Endothelial cell of umbilical vein (primary cell): Measurements from ENCODE around the gene CBX5. TPM values are rescaled to one million over a fixed set of nuclear protein-coding genes. Genes with fewer than 3 reads are reported as not detected.

ENCODE experiments used
- BruUV-seq: library from RNA; stranded (reverse); fragments of 400-500 nt; replicated peaks from 2 replicates; lab custom pipeline; 2021; lab: Mats Ljungman, UMichigan
- CTCF ChIA-PET: fragments of 300-600, 350-600 bp; sonication (Branson Sonifier 250); formaldehyde crosslinking; loops from one replicate; lab custom pipeline; 2021; ENCODE audit warnings: antibody characterized with exemption, inconsistent platforms; lab: Charles Lee
- POLR2A ChIA-PET: fragments of 300-600, 350-600 bp; sonication (Branson Sonifier 250); formaldehyde crosslinking; loops from one replicate; lab custom pipeline; 2021; ENCODE audit warnings: antibody characterized with exemption, inconsistent platforms; lab: Charles Lee
- DNase-seq: peaks from one replicate; pipeline ENCODE4 v3.0.0-alpha.2; 2011; ENCODE audit warnings: low read depth, low spot score
- FAIRE-seq: peaks from 2 replicates; lab custom pipeline; 2011; peaks lifted over from hg19 to GRCh38; lab: Jason Lieb, UNC
- H2AFZ ChIP-seq: 2 replicates; pipeline ENCODE4 v1.6.0; 2012; ENCODE audit warnings: low read depth, low read length, control low read depth, inconsistent platforms
- H3K27ac ChIP-seq: 2 replicates; pipeline ENCODE4 v1.5.1; 2011; ENCODE audit warnings: low read depth, mild to moderate bottlenecking, control low read depth, low read length, moderate library complexity; ENCODE audit not compliant: insufficient read depth
- H3K27me3 ChIP-seq, 2 experiments: 2 replicates each; pipeline versions ENCODE4 v1.6.0 to v1.6.1; 2011; ENCODE audit warnings: low read length in 2 of 2, mixed read lengths in 1 of 2; ENCODE audit not compliant: control insufficient read depth in 2 of 2, insufficient read depth in 2 of 2
- H3K36me3 ChIP-seq, 2 experiments: 2 replicates in 1 of 2; 3 replicates in 1 of 2; pipeline ENCODE4 v1.5.1; 2011; ENCODE audit warnings: low read length in 2 of 2, mild to moderate bottlenecking in 1 of 2, moderate library complexity in 1 of 2; ENCODE audit not compliant: control insufficient read depth in 2 of 2, insufficient read depth in 2 of 2; ENCODE audit errors: extremely low read depth in 1 of 2
- H3K4me1 ChIP-seq: 3 replicates; pipeline ENCODE4 v1.5.1; 2011; ENCODE audit warnings: mild to moderate bottlenecking, low read length; ENCODE audit not compliant: control insufficient read depth, insufficient read depth; ENCODE audit errors: extremely low read depth
- H3K4me2 ChIP-seq: 2 replicates; pipeline ENCODE4 v1.6.1; 2011; ENCODE audit warnings: low read length, control low read depth, mixed read lengths; ENCODE audit not compliant: insufficient read depth
- H3K4me3 ChIP-seq, 3 experiments: fragments of 200-600 bp in 1 of 3; sonication (generic), shearing (Covaris generic) in 1 of 3; replicated peaks in 1 of 3; 2 replicates each; pipeline ENCODE4 v1.5.1; 2011 to 2016; ENCODE audit warnings: control low read depth in 3 of 3, low read length in 3 of 3, mild to moderate bottlenecking in 2 of 3, inconsistent platforms in 1 of 3, low read depth in 1 of 3, moderate library complexity in 1 of 3; ENCODE audit not compliant: insufficient read depth in 1 of 3
- H3K79me2 ChIP-seq: 2 replicates; pipeline ENCODE4 v1.6.0; 2012; ENCODE audit warnings: low read length, inconsistent platforms; ENCODE audit not compliant: control insufficient read depth, insufficient read depth
- H3K9ac ChIP-seq: replicated peaks from 2 replicates; pipeline ENCODE3; 2011; ENCODE audit warnings: low read length, control low read depth; ENCODE audit not compliant: insufficient read depth; ENCODE audit errors: extremely low read depth
- H3K9me1 ChIP-seq: replicated peaks from 3 replicates; pipeline ENCODE4 v1.6.0; 2011; ENCODE audit warnings: mild to moderate bottlenecking, low read length; ENCODE audit not compliant: control insufficient read depth, insufficient read depth; ENCODE audit errors: extremely low read depth
- H3K9me3 ChIP-seq: replicated peaks from 2 replicates; pipeline ENCODE4 v1.5.1; 2012; ENCODE audit warnings: low read length, inconsistent platforms; ENCODE audit not compliant: control insufficient read depth, insufficient read depth
- H4K20me1 ChIP-seq: replicated peaks from 2 replicates; pipeline ENCODE3; 2011; ENCODE audit warnings: mild to moderate bottlenecking, low read length; ENCODE audit not compliant: control insufficient read depth, insufficient read depth; ENCODE audit errors: extremely low read depth
- CTCF ChIP-seq, 2 donors: IDR thresholded peaks; 1 replicate in 1 of 2; 2 replicates in 1 of 2; pipeline ENCODE4 v1.5.1; 2011; ENCODE audit warnings: low read length in 2 of 2, mild to moderate bottlenecking in 2 of 2, moderate library complexity in 2 of 2, control low read depth in 1 of 2, inconsistent platforms in 1 of 2, low read depth in 1 of 2; ENCODE audit not compliant: insufficient read depth in 1 of 2; ENCODE audit errors: extremely low read depth in 1 of 2
- EZH2 ChIP-seq: IDR thresholded peaks from 2 replicates; pipeline ENCODE4 v1.6.1; 2012; ENCODE audit warnings: borderline replicate concordance, low read depth, mild to moderate bottlenecking, moderate library complexity, low read length, inconsistent platforms; ENCODE audit not compliant: severe bottlenecking
- FOS ChIP-seq: IDR thresholded peaks from 2 replicates; pipeline ENCODE4 v1.6.1; 2011; ENCODE audit warnings: mild to moderate bottlenecking, low read length, moderate library complexity, borderline replicate concordance; ENCODE audit not compliant: insufficient read depth
- GATA2 ChIP-seq: IDR thresholded peaks from 2 replicates; pipeline ENCODE4 v1.7.0; 2011; ENCODE audit warnings: low read depth, mild to moderate bottlenecking, moderate library complexity, mixed read lengths, low read length; ENCODE audit not compliant: insufficient read length, insufficient read depth
- JUN ChIP-seq: IDR thresholded peaks from 2 replicates; pipeline ENCODE4 v1.6.1; 2011; ENCODE audit warnings: borderline replicate concordance, low read depth; ENCODE audit not compliant: insufficient read length, insufficient read depth
- MAX ChIP-seq: IDR thresholded peaks from 2 replicates; pipeline ENCODE4 v1.6.1; 2011; ENCODE audit not compliant: insufficient read depth, insufficient read length
- MYC ChIP-seq: IDR thresholded peaks from one replicate; pipeline ENCODE4 v1.6.1; 2011; ENCODE audit warnings: mild to moderate bottlenecking, low read depth, low read length
- POLR2A ChIP-seq: IDR thresholded peaks from 2 replicates; pipeline ENCODE4 v1.6.1; 2012; ENCODE audit warnings: low read depth, mild to moderate bottlenecking, control low read depth, low read length
- POLR2AphosphoS5 ChIP-seq: IDR thresholded peaks from 2 replicates; pipeline ENCODE4 v1.6.1; 2012; ENCODE audit warnings: low read depth, mild to moderate bottlenecking, control low read depth, low read length, moderate library complexity; ENCODE audit not compliant: insufficient read depth
- dilution Hi-C: fragments of 300-500 bp; cut with MboI; formaldehyde crosslinking; loops from one replicate; pipeline ENCODE4 v1.15.0; 2019; ENCODE audit warnings: low sequenced_read_pairs; ENCODE audit not compliant: extremely low pct_ligation_motif_present
- intact Hi-C: fragments of 100-400 bp; cut with micrococcal nuclease; formaldehyde crosslinking; loops from one replicate; pipeline ENCODE4 v1.10.0; 2022
- polyA plus RNA-seq, 4 experiments: library from polyadenylated mRNA; depleted of rRNA in 3 of 4; stranded (reverse) in 3 of 4; unstranded in 1 of 4; fragments of >200 nt; gene quantifications; 2 replicates each; pipeline versions ENCODE4 v1.2.1 to v1.2.3, GENCODE V29; 2011 to 2012; ENCODE audit warnings: missing spikeins in 1 of 4
- total RNA-seq: library from RNA; stranded (reverse); gene quantifications from 2 replicates; pipeline ENCODE4 v1.2.3, GENCODE V29; 2021

CBX5 gene
- total and polyA plus RNA-seq, 2 donors (not counting 3 experiments of a cell fraction or from before 2014, with no cell fraction given), result 22.8 to 111 TPM

GRCh38 chr12:54272214-54272613, 7.7 kb downstream of the CBX5 start:
- peaks cover 0 to 6% of the 10 kb centered on the region in 2 experiments for H3K36me3 ChIP-seq
- no peaks in the 10 kb centered on the region for H3K9me1 ChIP-seq
- no peak overlapping the region for H3K9ac ChIP-seq
- H3K4me3 ChIP-seq, result no peak overlapping the region
- BruUV-seq, result no TSS peak
- DNase-seq (no peak), FAIRE-seq (no peak)
- no peaks in the 10 kb centered on the region for H3K9me3 ChIP-seq
- peaks cover 9% of the 10 kb centered on the region for H3K4me1 ChIP-seq
- ChIA-PET CTCF (interaction anchor here (0.9 to 1.7 kb wide), 3 partner anchors 10 to 50 kb away, joined by 3 to 9 read pairs (median 4); no protein-coding TSS in a partner anchor), POLR2A (no interaction called here)
- no peaks in the 10 kb centered on the region for H4K20me1 ChIP-seq
- no peak overlapping the region for H3K27ac ChIP-seq
- no peak overlapping the region for H3K4me2 ChIP-seq
- no peaks in the 10 kb centered on the region for H3K27me3 ChIP-seq
- dilution Hi-C loops, result no loop called here
- H3K79me2 ChIP-seq, result peaks cover 43% of the 10 kb centered on the region
- TF ChIP-seq CTCF (IDR thresholded peaks at IDR 0.05; ENCODE audit: extremely low read depth in 1 of 2, insufficient read depth in 1 of 2, low read depth in 1 of 2, low read length in 2 of 2) (no peak), JUN (no peak), FOS (no peak), MYC (no peak), GATA2 (no peak), EZH2 (no peak), POLR2A (no peak), MAX (no peak), POLR2AphosphoS5 (no peak)
- intact Hi-C loops, result no loop called here
- no peak overlapping the region for H2AFZ ChIP-seq
